Neural cell (in vitro differentiated cells): ENCODE results near the gene MYL4.
"Not testable (repeated sequence)": the region's sequence is repeated elsewhere in the genome, so short reads cannot be mapped to it uniquely, and the experiment has no call there.

Experiments
- CTCF ChIP-seq: fragments of 450-650 bp; IDR thresholded peaks from 2 replicates; pipeline ENCODE4 v1.5.1; 2014; ENCODE audit warnings: antibody characterized with exemption, mild to moderate bottlenecking, moderate library complexity; ENCODE audit not compliant: poor library complexity, severe bottlenecking
- EP300 ChIP-seq: fragments of 450-650 bp; conservative IDR thresholded peaks from 2 replicates; pipeline ENCODE4 v1.6.1; 2014; ENCODE audit warnings: antibody characterized with exemption, mild to moderate bottlenecking, moderate library complexity; ENCODE audit not compliant: poor library complexity, severe bottlenecking
- EZH2 ChIP-seq: fragments of 200-600, 300-800 bp; shearing (Covaris generic), sonication (generic); IDR thresholded peaks from 2 replicates; pipeline ENCODE4 v1.6.1; 2014; ENCODE audit warnings: antibody characterized with exemption, low read length, borderline replicate concordance, mild to moderate bottlenecking; ENCODE audit not compliant: insufficient read depth, poor library complexity, severe bottlenecking
- MXI1 ChIP-seq: fragments of 450-650 bp; conservative IDR thresholded peaks from 2 replicates; pipeline ENCODE4 v1.6.1; 2014; ENCODE audit warnings: antibody characterized with exemption, mild to moderate bottlenecking; ENCODE audit not compliant: poor library complexity, severe bottlenecking
- POLR2AphosphoS5 ChIP-seq: IDR thresholded peaks from 2 replicates; pipeline ENCODE4 v1.6.1; 2012
- RAD21 ChIP-seq: fragments of 450-650 bp; conservative IDR thresholded peaks from 2 replicates; pipeline ENCODE4 v1.6.1; 2014; ENCODE audit warnings: antibody characterized with exemption, mild to moderate bottlenecking, moderate library complexity
- SMC3 ChIP-seq: fragments of 450-650 bp; conservative IDR thresholded peaks from 2 replicates; pipeline ENCODE4 v1.6.1; 2014; ENCODE audit warnings: antibody characterized with exemption, mild to moderate bottlenecking, moderate library complexity; ENCODE audit not compliant: poor library complexity
- TAF1 ChIP-seq: IDR thresholded peaks from 2 replicates; pipeline ENCODE4 v1.6.1; 2012; ENCODE audit warnings: low read depth
- TF ChIP-seq, protein P1 (sequence below): IDR thresholded peaks from 2 replicates; pipeline ENCODE4 v1.6.1; 2012; ENCODE audit warnings: borderline replicate concordance

DNA sequence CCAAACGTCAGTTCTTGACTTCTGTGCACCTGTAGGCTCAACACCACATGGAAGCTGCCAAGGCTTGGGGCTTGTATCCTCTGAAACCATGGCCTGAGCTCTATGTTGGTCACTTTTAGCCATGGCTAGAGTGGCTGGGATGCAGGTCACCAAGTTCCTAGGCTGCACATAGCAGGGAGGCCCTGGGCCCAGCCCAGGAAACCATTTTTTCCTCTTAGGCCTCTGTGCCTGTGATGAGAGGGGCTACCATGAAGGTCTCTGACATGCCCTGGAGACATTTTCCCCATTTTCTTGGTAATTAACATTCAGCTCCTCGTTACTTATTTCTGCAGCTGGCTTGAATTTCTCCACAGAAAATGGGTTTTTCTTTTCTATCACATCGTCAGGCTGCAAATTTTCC, 59.8 kb downstream of the MYL4 start:
- TF ChIP-seq MXI1, CTCF, EZH2, SMC3, EP300, RAD21, POLR2AphosphoS5, TAF1: not testable (repeated sequence)
- TF ChIP-seq, protein P1, sequence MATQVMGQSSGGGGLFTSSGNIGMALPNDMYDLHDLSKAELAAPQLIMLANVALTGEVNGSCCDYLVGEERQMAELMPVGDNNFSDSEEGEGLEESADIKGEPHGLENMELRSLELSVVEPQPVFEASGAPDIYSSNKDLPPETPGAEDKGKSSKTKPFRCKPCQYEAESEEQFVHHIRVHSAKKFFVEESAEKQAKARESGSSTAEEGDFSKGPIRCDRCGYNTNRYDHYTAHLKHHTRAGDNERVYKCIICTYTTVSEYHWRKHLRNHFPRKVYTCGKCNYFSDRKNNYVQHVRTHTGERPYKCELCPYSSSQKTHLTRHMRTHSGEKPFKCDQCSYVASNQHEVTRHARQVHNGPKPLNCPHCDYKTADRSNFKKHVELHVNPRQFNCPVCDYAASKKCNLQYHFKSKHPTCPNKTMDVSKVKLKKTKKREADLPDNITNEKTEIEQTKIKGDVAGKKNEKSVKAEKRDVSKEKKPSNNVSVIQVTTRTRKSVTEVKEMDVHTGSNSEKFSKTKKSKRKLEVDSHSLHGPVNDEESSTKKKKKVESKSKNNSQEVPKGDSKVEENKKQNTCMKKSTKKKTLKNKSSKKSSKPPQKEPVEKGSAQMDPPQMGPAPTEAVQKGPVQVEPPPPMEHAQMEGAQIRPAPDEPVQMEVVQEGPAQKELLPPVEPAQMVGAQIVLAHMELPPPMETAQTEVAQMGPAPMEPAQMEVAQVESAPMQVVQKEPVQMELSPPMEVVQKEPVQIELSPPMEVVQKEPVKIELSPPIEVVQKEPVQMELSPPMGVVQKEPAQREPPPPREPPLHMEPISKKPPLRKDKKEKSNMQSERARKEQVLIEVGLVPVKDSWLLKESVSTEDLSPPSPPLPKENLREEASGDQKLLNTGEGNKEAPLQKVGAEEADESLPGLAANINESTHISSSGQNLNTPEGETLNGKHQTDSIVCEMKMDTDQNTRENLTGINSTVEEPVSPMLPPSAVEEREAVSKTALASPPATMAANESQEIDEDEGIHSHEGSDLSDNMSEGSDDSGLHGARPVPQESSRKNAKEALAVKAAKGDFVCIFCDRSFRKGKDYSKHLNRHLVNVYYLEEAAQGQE, result not testable (repeated sequence)
